Dermis blood vessel endothelial cell (primary cell): Measurements from ENCODE around the gene MAPK10. TPM values are rescaled to one million over a fixed set of nuclear protein-coding genes. Genes with fewer than 3 reads are reported as not detected.

Source experiments
- DNase-seq: peaks from one replicate; pipeline ENCODE4 v3.0.0; 2010
- total RNA-seq: library from RNA; depleted of rRNA; stranded (reverse); fragments of >200 nt; gene quantifications from 2 replicates; pipeline ENCODE4 v1.2.3, GENCODE V29; 2014

The MAPK10 gene
- total RNA-seq, 1 donor from 2014 or later = 0.17 TPM

DNA sequence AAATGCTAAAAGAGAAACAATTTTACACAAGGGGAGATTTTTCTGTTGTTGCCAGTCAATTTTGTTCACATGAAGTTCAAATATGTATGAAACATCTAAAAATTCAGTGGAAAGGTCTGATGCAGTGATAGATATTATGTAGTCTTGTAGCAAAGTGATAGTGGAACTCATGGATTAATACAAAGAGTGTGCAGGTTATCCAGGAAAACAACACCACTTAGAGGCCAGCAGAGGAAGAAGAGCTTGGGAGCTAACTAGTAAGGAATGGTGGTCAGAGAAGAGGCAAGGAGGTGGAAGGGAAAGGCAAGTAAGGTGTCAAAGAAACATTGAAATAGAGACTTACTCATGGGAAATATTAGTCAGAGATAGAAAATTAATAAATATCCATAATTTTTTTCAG, 395.6 kb downstream of the MAPK10 start:
- DNase-seq = peak; percentile 40

DNA sequence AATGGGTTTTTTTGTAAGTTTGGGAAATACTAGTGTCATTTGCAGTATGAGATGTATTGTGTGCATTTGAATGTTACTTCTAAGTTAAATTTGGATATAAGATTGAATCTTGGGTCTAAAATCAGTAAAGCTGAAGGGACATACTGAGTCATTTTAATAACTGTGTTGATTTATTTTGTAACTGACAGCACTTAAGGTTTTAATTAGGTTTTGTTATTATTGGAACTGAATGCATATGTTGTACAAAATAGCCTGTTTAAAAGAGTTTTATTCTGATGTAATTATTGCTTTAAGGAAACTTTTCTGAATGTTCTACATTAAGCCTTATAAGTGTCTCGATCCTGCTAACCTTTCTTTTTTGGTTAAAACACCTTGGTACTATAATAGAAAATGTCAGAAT, 396.6 kb downstream of the MAPK10 start:
- DNase-seq = no peak

DNA sequence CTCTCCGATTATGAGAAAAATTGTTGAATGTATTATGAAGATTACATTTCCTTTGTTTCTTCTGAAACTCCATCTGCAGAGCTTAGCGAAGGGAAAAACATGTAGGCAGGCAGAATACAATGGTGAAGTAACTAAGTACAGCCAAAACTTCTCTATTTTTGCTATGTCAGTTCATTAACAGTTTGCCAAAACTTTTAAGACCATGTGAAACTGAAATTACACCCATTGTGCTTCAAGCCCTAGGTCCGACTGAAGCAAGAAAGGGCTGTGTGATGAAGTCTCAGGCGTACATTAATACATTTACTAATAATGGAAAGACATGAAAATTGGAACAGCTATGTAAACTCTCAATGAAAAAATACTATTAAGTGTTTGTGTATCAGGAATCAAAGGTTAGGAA, 398.0 kb downstream of the MAPK10 start:
- peak; percentile 23 for DNase-seq

DNA sequence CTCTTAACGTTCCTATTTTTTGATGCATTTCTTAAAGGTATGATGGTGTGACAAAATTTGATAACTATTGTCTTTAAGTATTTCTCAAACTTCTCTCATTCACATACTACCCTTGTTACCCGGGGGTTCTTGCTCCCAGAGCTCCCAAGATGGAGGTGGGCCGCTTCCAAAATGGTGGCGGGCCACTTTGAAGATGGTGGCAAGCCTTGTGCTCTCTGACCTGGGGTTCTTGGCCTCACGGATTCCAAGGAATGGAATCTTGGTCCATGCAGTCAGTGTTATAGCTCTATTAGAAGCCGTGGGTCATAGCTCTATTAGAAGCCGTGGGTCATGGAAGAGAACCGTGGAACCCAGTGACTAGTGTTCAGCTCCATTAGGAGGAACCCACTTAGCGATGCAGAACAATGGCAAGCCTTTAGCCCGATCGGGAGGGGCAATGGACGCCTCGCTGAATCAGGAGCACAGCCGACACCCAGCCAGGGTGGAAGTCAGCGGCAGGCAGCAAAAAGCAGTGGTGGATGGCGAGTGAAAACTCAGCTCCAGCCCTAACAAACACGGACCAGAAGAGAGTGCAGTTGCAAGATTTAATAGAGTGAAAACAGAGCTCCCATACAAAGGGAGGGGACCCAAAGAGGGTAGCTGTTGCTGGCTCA, 403.4 kb downstream of the MAPK10 start:
- DNase-seq = no peak

DNA sequence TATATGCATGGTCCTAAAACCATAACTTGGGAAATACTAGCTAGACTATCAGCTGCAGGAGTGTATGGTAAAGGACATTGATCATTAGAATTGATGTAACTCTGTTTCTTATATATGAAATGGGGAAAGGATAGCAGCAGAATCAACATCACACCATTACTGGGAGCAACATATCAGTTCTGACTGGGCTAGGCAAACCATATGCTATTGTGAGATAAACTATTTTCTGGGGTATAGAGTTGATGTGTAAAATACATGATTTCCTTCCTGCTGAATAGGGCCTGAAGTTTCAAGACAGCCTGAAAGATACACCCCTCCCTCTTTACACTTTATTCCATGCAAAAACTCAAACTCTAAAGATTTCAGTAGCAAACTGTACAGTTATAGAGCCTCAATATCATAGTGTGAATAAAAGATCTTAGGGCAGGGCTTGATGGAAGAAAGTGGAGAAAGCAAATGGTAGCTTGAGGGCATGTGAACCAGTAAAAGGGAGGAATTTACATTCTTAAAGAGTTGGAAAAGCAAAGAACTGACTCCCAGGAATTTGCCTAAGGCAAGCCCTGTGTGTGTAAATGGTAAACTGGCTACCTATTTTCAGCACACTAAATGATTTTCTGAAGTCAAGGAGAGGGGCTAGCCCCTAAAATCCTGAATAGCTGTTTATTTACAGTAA, 404.1 kb downstream of the MAPK10 start:
- DNase-seq = no peak

DNA sequence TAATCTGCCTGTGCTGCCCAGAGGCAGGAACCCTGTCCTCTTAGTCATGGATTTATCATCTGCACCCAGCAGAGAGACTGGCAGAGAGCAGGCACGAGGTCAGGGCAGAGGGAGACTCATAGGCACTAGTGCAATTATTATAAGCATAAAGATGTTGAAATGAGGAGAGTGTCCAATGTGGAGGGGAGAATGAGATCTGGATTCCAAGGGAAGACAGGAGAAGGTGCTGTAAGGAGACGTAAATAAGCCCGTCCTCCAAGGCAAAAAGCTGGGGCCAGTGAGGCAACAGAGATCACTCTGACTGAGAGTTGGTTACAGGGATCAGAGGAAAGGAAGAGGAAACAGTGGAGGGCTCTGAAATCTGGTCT, 406.2 kb downstream of the MAPK10 start:
- peak; percentile 33 for DNase-seq

DNA sequence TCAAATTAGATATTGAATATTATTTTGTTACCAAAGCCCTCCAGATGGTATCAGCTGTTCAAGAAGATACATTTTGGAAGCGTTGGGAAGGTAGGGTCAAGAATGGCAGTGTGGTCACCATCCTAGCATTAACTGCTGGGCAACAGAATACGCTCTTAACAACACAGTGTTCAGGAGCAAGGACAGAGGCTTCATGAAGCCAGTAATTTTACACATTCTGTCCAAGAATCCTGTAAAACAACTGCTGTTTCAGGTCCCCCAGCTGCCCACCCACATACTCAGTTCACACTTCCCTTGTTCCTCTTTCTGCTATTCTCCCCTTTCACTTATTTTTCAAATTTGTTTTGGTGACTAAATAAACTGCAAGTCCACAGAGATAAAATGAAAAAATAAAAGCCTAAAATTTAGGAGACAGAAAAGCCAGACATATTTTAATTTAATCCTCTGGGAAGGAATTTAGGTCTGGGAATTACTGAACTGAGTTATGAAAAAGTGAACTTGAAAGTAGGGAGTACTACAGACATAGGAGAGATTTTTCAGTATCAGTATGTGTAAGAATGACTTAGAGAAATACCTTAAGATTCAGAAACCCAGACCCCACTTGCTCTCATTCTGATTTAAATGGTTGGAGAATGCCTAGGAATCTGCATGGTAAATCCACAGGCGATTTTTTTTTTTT, 406.7 kb downstream of the MAPK10 start:
- DNase-seq = no peak

DNA sequence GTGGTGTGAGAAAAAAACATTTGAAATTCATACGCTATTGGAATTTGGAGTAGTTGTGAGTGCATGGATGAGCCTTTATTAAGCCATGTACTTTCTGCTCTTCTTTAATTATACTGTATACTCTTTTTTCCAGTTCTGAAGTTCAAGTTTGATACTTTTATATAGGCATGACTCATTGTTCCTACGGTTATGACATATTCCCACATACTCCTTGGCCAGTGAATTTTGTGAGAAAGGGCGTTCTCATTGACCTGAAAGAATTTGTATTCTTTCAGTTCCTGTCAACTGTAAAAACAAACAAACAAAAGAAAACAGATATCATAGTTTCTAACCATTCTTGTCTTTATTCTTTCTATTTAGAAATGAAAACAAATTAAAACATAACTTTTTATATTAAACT, 407.3 kb downstream of the MAPK10 start:
- peak; percentile 81 for DNase-seq

DNA sequence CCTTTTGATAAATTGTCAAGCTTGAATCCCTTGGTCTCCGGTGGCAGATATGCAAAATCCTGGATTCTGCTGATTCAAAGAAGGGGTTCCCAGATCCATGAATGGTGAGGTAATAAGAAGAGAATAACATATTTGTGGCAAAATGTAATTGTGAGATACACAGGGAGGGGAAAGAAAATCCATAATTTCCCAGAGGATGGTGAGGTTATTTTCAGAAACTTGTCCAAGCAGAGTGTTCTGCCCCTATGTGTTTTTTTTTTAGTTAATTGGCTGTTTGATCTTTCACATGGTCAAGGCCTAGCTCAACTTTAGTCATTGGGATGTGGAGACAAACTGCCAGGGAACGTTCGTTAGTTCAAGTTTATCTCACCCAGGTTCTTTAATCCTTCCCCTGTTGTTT, 408.8 kb downstream of the MAPK10 start:
- DNase-seq = no peak

DNA sequence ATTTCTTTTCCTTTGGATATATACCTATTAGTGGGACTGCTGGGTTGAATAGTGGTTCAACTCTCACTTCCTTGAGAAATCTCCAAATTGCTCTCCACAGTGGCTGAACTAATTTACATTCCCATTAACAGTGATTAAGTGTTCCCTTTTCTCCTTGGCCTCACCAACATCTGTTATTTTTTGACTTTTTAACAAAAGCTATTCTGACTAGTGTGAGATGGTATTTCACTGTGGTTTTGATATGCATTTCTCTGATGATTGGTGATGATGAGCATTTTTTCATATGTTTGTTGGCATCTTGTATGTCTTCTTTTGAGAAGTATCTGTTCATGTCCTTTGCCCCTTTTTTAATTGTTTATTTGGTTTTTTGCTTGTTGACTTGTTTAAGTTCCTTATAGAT, 413.0 kb downstream of the MAPK10 start:
- no peak for DNase-seq

DNA sequence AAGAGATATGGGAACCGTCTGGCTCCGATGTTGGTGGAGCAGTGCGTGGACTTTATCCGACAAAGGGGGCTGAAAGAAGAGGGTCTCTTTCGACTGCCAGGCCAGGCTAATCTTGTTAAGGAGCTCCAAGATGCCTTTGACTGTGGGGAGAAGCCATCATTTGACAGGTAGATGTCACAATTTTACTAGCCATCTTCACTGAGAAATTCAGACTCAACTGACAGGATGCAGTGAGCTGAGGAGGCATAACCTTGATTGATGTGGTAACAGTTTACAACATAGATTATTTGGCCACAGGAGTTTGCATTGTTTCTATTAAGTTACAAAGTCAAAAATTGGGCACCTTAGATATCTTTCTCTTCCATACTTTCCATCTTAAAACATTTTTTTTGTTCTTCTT, 417.7 kb downstream of the MAPK10 start:
- no peak for DNase-seq

DNA sequence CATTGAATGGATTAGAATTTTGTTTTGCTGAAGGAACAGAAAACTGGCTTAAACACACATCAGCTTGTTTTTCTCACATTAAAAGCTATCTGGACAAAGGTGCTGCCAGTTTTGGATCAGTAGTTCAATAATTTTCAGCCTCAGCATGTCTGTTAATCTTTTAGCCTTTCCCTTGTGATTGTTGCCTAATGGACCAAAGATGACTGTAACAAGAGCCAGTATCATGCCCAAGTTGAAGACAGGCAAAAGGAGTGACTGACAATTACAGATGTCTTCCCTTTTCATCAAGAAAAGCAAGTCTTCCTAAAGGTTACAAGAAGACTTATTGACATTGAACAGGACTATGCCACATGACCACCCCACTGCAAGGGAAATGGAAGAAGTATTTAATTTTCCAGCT, 419.7 kb downstream of the MAPK10 start:
- DNase-seq = no peak

Other genes with a start within 250 kb of the MAPK10 start
- gene PTPN13, start 234.3 kb upstream of the MAPK10 start, total RNA-seq = 0.37 and 2.2 TPM in 2 replicates